Stimulated activated CD4-positive, alpha-beta T cell treated with anti-CD3 and anti-CD28 coated beads, TNF-alpha, amount 100 ng/mL, for 48 hours (primary cell): ENCODE data around the gene PRDM13.
"Not testable (repeated sequence)": the region's sequence is repeated elsewhere in the genome, so short reads cannot be mapped to it uniquely, and the experiment has no call there.

ENCODE experiments used
- DNase-seq, 3 donors: peaks; one replicate each; pipeline ENCODE4 v3.0.0-alpha.2; 2020; ENCODE audit warnings: low read depth in 3 of 3

Gene PRDM13

GRCh38 chr6:99603421-99604165 lies 3.0 kb upstream of the PRDM13 start:
- DNase-seq, result no peak

DNA sequence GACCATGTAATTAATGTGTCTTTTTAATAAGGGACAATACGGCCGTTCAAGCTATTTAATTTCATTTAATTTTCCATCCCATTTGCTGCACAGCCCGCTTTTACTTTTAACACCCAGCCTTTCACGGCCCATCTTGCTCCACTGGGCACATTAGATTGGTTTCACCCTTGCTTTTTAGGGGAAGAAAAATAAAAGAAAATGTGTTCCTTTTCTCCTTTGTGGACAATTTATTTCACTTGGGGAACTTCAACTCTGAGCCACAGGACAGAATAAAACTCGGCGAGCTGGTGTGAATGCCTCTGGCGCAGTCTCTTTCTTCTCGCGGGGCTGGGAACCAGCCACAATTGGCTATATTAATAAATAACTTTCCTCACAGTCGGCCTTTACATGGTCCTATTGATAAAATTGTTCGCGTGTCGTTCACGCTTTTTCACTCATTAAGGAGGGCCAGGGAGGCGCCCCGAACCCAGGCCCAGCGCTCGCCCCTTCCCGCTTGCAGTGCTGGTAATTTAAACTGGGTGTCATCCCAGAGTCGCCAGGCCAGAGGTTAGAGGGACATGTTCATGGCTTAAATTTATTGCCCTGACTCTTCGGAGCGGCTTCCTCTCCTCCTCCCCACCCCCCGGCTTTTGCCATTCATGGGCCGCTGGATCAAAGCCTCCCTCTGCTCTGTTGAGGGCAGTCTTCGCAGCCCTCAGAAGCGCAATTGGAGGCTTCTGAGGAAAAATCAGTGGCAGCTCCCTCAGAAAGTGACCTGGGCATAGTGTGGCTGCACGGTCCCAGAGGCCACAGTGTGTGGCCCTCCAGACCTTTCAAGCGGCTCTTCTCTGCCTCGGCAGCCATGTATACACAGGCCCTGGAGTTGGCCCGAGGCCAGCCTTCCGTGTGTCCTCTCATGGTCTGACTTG lies 2.2 kb upstream of the PRDM13 start:
- DNase-seq, result no peak

- no peak for DNase-seq
Measured at GRCh38 chr6:99605074-99605734, 1.4 kb upstream of the PRDM13 start.

- DNase-seq, result no peak
Measured at GRCh38 chr6:99605911-99606655, 550 bp upstream of the PRDM13 start.

DNA sequence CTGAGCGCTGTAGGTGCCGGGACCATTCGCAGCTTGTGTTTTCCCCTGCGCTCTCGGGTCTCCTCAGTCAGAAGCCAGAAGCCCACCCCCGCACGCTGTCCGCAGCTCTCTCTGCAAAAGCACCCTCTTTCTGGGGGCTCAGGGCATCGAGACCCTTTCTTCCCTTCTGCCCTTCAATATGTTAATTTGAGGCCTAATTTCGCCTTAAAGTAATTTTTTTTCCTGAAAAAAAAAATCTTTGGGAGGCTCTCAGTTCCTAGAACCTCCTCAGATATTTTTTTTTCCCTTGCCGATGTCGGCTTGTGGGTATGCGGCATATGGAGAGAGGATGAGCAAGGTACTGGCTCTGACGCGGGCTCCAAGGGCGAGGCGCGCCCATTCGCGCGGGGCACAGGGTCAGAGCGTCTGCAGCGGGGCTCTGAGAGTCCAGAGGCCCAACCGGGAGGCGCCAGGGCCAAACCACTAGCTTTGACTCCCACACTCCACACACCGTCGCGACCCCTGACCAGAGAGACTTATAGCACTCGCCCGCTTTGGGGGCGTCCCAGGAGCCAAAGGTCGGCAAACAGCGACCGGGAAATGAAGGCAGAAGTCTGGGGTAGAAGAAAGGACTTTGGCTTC lies 893 bp downstream of the PRDM13 start:
- no peak for DNase-seq

DNA sequence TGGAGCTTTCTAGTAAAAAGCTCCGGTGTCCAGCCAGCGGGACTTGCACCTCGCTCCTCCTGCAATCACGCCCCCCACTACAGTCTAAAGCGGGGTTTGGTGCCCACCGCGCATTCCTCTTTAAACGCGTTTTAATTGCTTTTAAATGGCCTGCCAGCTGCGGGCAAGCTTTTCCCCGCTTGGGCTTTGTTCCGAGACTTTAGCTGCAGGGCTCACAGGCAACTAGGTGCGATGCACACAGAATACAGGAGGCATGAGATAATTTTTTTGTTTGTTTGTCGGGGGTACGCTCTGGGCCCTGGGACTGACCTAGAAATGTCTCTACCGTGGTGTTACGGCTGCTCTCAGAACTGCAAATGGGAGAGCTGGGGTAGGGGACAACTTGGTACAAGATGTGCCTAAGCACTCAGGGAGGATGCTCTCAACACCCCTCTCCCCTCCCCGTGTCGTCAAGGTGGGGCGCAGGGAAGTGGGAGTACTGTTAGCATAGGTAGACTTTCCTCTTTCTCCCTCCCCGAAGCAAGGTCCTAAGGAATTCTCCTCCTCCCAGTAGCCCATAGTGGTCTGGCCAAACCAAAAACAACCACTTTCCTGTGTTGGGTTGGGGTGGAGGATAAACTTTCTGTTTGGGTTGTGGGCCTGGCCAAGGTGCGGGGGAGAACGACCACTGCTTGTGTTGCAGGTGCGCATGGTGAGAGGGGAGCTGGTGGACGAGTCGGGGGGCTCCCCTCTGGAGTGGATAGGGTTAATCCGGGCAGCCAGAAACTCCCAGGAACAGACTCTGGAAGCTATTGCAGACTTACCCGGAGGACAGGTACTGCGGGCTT lies 1.6 kb downstream of the PRDM13 start:
- DNase-seq, result no peak

DNA sequence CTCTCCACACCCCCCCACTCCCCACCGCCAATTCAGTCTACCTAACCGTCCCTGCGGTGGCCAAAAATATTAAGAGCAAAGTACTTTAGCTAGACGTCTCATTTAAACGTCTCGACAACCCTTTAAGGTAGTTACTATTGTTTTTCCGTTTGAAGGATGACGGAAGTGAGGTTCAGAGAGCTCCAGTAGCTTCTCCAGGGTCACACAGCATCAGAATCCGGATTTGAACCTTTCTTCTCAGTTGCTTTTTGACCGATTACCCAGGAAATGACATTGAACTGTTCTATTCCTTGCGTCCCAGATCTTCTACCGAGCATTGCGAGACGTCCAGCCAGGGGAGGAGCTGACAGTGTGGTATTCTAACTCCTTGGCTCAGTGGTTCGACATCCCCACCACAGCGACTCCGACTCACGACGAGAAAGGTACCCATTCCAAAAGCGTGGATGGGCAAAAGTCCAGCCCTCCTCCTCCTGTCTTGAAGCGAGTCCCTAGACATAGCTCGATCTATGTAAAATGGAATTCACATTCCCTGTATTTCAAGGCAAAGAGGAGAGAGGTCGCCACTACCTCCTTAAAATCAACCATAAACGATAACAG lies 2.4 kb downstream of the PRDM13 start:
- no peak for DNase-seq

- no peak for DNase-seq
Measured at GRCh38 chr6:99609905-99610489, 3.4 kb downstream of the PRDM13 start.

DNA sequence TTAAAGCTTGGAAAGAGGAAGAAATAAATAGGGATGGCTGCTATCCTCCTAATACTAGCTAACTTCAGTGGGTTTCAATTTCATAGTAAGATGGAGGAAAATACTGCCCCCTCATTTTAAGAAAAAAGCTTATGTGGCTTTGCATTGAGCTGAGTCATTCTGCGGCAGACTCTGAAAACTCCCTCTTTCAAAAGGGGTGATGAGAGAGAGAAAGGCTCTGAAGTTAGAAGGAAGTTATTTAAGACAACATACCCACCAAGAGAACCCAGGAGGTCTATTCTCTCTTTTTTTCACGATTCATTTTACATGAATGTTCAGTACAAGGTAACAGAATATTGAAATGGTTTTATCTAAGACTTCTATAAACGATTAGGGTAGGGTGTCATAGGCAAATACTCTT lies 4.5 kb downstream of the PRDM13 start:
- DNase-seq, result no peak

- DNase-seq, result no peak
Measured at GRCh38 chr6:99612551-99613408, 6.1 kb downstream of the PRDM13 start.

- DNase-seq, result no peak
Measured at GRCh38 chr6:99613409-99613704, 6.7 kb downstream of the PRDM13 start.

DNA sequence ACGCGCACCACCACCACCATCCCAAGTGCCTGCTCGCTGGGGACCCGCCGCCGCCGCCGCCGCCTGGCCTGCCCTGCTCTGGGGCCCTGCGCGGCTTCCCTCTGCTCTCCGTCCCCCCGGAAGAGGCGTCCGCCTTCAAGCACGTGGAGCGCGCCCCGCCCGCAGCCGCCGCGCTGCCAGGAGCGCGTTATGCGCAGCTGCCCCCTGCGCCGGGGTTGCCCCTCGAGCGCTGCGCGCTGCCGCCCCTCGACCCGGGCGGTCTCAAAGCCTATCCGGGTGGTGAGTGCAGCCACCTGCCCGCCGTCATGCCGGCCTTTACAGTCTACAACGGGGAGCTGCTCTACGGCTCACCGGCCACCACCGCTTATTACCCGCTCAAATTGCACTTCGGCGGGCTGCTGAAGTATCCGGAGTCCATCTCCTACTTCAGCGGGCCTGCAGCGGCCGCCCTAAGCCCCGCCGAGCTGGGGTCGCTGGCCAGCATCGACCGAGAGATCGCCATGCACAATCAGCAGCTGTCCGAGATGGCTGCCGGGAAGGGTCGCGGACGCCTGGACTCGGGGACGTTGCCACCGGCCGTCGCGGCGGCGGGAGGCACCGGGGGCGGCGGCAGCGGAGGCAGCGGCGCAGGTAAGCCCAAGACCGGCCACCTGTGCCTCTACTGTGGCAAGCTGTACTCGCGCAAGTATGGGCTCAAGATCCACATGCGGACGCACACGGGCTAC lies 7.2 kb downstream of the PRDM13 start:
- no peak for DNase-seq

- no peak for DNase-seq
Measured at GRCh38 chr6:99614430-99615186, 8.0 kb downstream of the PRDM13 start.

GRCh38 chr6:99617131-99617530 lies 10.5 kb downstream of the PRDM13 start:
- DNase-seq, result no peak

- DNase-seq, result no peak
Measured at GRCh38 chr6:99618649-99619408, 12.2 kb downstream of the PRDM13 start.

GRCh38 chr6:99619409-99619762 lies 12.8 kb downstream of the PRDM13 start:
- no peak for DNase-seq

- not testable (repeated sequence) for DNase-seq
Measured at GRCh38 chr6:99622044-99622443, 15.4 kb downstream of the PRDM13 start.
